OCI-LY3 (cell line): ENCODE results near the gene DHCR7.

ENCODE experiments used
- EZH2phosphoT487 ChIP-seq: fragments of 200-600 bp; shearing (Covaris generic); IDR thresholded peaks from 2 replicates; pipeline ENCODE4 v1.6.1; 2018; ENCODE audit warnings: antibody characterized with exemption, mixed run types, low read depth
- TF ChIP-seq, protein P1 (sequence below): fragments of 200-600, 300-600 bp; sonication (generic); IDR thresholded peaks from 2 replicates; pipeline ENCODE4 v1.5.1; 2014; ENCODE audit warnings: antibody characterized with exemption, low read length, low read depth

GRCh38 chr11:71472357-71472885 lies 24.2 kb upstream of the DHCR7 start:
- TF ChIP-seq, protein P1, sequence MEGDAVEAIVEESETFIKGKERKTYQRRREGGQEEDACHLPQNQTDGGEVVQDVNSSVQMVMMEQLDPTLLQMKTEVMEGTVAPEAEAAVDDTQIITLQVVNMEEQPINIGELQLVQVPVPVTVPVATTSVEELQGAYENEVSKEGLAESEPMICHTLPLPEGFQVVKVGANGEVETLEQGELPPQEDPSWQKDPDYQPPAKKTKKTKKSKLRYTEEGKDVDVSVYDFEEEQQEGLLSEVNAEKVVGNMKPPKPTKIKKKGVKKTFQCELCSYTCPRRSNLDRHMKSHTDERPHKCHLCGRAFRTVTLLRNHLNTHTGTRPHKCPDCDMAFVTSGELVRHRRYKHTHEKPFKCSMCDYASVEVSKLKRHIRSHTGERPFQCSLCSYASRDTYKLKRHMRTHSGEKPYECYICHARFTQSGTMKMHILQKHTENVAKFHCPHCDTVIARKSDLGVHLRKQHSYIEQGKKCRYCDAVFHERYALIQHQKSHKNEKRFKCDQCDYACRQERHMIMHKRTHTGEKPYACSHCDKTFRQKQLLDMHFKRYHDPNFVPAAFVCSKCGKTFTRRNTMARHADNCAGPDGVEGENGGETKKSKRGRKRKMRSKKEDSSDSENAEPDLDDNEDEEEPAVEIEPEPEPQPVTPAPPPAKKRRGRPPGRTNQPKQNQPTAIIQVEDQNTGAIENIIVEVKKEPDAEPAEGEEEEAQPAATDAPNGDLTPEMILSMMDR, result no peak
- no peak for TF ChIP-seq EZH2phosphoT487
